ENCODE data around the gene DAGLB. TPM values are rescaled to one million over a fixed set of nuclear protein-coding genes. Genes with fewer than 3 reads are reported as not detected.
"Not testable (repeated sequence)": the region's sequence is repeated elsewhere in the genome, so short reads cannot be mapped to it uniquely, and the experiment has no call there.

DAGLB gene
- total RNA-seq, 1 experiment from 2014 or later: 24.1 TPM

- POLR2A ChIA-PET (ENCODE audit: low non-redundant PET): no interaction called here
- Histone ChIP-seq H3K27ac (ENCODE audit: low read depth, low read length, poor library complexity, severe bottlenecking) (no peak overlapping the region), H3K36me3 (ENCODE audit: insufficient read depth, low read length, poor library complexity, severe bottlenecking) (peaks cover 80% of the 10 kb centered on the region), H3K27me3 (replicated peaks; ENCODE audit: insufficient read depth, low read depth, low read length, poor library complexity) (no peaks in the 10 kb centered on the region), H3K4me1 (ENCODE audit: insufficient read depth, low read length, poor library complexity, severe bottlenecking) (no peaks in the 10 kb centered on the region), H3K4me3 (ENCODE audit: low read depth, low read length, poor library complexity, severe bottlenecking) (no peak overlapping the region), H3K9me3 (ENCODE audit: low read depth, low read length, poor library complexity, severe bottlenecking) (no peaks in the 10 kb centered on the region)
- BruUV-seq (replicated peaks): no TSS peak
- no peak for DNase-seq (ENCODE audit: low spot score)
- TF ChIP-seq EZH2 (IDR thresholded peaks at IDR 0.05; ENCODE audit: borderline replicate concordance, low read depth, low read length, poor library complexity, severe bottlenecking) (no peak), CTCF (conservative IDR thresholded peaks at IDR 0.05; ENCODE audit: low read depth, low read length) (no peak)
- CTCF ChIA-PET: no interaction called here
- intact Hi-C loops (cut with micrococcal nuclease; ENCODE audit: unreplicated experiment): no loop called here
Observed at GRCh38 chr7:6465862-6466261, 18.1 kb upstream of the DAGLB start.

- H3K27me3 ChIP-seq (replicated peaks; ENCODE audit: insufficient read depth, low read depth, low read length, poor library complexity); intact Hi-C loops (cut with micrococcal nuclease; ENCODE audit: unreplicated experiment); CTCF ChIA-PET; DNase-seq (ENCODE audit: low spot score); H3K4me3 ChIP-seq (ENCODE audit: low read depth, low read length, poor library complexity, severe bottlenecking); H3K9me3 ChIP-seq (ENCODE audit: low read depth, low read length, poor library complexity, severe bottlenecking); H3K4me1 ChIP-seq (ENCODE audit: insufficient read depth, low read length, poor library complexity, severe bottlenecking); BruUV-seq (replicated peaks); POLR2A ChIA-PET (ENCODE audit: low non-redundant PET); H3K27ac ChIP-seq (ENCODE audit: low read depth, low read length, poor library complexity, severe bottlenecking): not testable (repeated sequence)
- peaks cover 64% of the 10 kb centered on the region for H3K36me3 ChIP-seq (ENCODE audit: insufficient read depth, low read length, poor library complexity, severe bottlenecking)
Observed at GRCh38 chr7:6463609-6464008, 15.9 kb upstream of the DAGLB start.

- Histone ChIP-seq H3K27ac (ENCODE audit: low read depth, low read length, poor library complexity, severe bottlenecking) (no peak overlapping the region), H3K9me3 (ENCODE audit: low read depth, low read length, poor library complexity, severe bottlenecking) (no peaks in the 10 kb centered on the region), H3K4me1 (ENCODE audit: insufficient read depth, low read length, poor library complexity, severe bottlenecking) (no peaks in the 10 kb centered on the region), H3K36me3 (ENCODE audit: insufficient read depth, low read length, poor library complexity, severe bottlenecking) (peaks cover 52% of the 10 kb centered on the region), H3K27me3 (replicated peaks; ENCODE audit: insufficient read depth, low read depth, low read length, poor library complexity) (no peaks in the 10 kb centered on the region), H3K4me3 (ENCODE audit: low read depth, low read length, poor library complexity, severe bottlenecking) (no peak overlapping the region)
- intact Hi-C loops (cut with micrococcal nuclease; ENCODE audit: unreplicated experiment): no loop called here
- TF ChIP-seq EZH2 (IDR thresholded peaks at IDR 0.05; ENCODE audit: borderline replicate concordance, low read depth, low read length, poor library complexity, severe bottlenecking) (no peak), CTCF (conservative IDR thresholded peaks at IDR 0.05; ENCODE audit: low read depth, low read length) (no peak)
- POLR2A ChIA-PET (ENCODE audit: low non-redundant PET): no interaction called here
- TSS peak; percentile 60 for BruUV-seq (replicated peaks)
- CTCF ChIA-PET: interaction anchor here (0.6 kb wide), 1 partner anchor 12 kb away, joined by 3 read pairs; no protein-coding TSS in a partner anchor
- DNase-seq (ENCODE audit: low spot score): no peak
Observed at GRCh38 chr7:6461946-6462550, 14.3 kb upstream of the DAGLB start.

- no peaks in the 10 kb centered on the region for H3K27me3 ChIP-seq (replicated peaks; ENCODE audit: insufficient read depth, low read depth, low read length, poor library complexity)
- no TSS peak for BruUV-seq (replicated peaks)
- H3K9me3 ChIP-seq (ENCODE audit: low read depth, low read length, poor library complexity, severe bottlenecking): no peaks in the 10 kb centered on the region
- no peak overlapping the region for H3K27ac ChIP-seq (ENCODE audit: low read depth, low read length, poor library complexity, severe bottlenecking)
- peaks cover 43% of the 10 kb centered on the region for H3K36me3 ChIP-seq (ENCODE audit: insufficient read depth, low read length, poor library complexity, severe bottlenecking)
- ChIA-PET POLR2A (ENCODE audit: low non-redundant PET) (no interaction called here), CTCF (interaction anchor here (0.6 kb wide), 1 partner anchor 13 kb away, joined by 3 read pairs; no protein-coding TSS in a partner anchor)
- intact Hi-C loops (cut with micrococcal nuclease; ENCODE audit: unreplicated experiment): no loop called here
- no peak for TF ChIP-seq EZH2 (IDR thresholded peaks at IDR 0.05; ENCODE audit: borderline replicate concordance, low read depth, low read length, poor library complexity, severe bottlenecking)
- no peak for DNase-seq (ENCODE audit: low spot score)
- H3K4me1 ChIP-seq (ENCODE audit: insufficient read depth, low read length, poor library complexity, severe bottlenecking): no peaks in the 10 kb centered on the region
- H3K4me3 ChIP-seq (ENCODE audit: low read depth, low read length, poor library complexity, severe bottlenecking): no peak overlapping the region
Observed at GRCh38 chr7:6460990-6461584, 13.3 kb upstream of the DAGLB start.

All from A673 (cell line).